A549 (cell line): ENCODE results near the gene C2CD3. TPM values are rescaled to one million over a fixed set of nuclear protein-coding genes. Genes with fewer than 3 reads are reported as not detected.
A peak's percentile ranks its signal among the peaks of the same experiment; 100 is the strongest.

Experiments used
- ATAC-seq, 2 experiments: fragments of 200-7000 bp in 1 of 2; fragments of >200 bp in 1 of 2; cut with Nextera tagmentation in 1 of 2; cut with Tn5 transposase in 1 of 2; 3 replicates each; pipeline versions ENCODE4 v1.8.0 to v1.9.1; 2018 to 2020; ENCODE audit warnings: mild to moderate bottlenecking in 1 of 2, moderate library complexity in 1 of 2
- CTCF ChIA-PET: fragments of 300-600 bp; sonication (Branson Sonifier 250); formaldehyde crosslinking; extraction: SDS; loops from one replicate; lab custom pipeline; 2021; ENCODE audit warnings: antibody characterized with exemption, inconsistent platforms; lab: Yijun Ruan, JAX
- POLR2A ChIA-PET: fragments of 350-600 bp; formaldehyde crosslinking; extraction: SDS; loops from one replicate; lab custom pipeline; 2021; ENCODE audit warnings: antibody characterized with exemption, inconsistent platforms; lab: Yijun Ruan, JAX
- DNase-seq, 2 experiments: peaks; one replicate each; pipeline versions ENCODE4 v3.0.0 to v3.0.0-alpha.2; 2011 to 2016; ENCODE audit warnings: low read depth in 1 of 2, low spot score in 1 of 2
- FAIRE-seq: peaks from 2 replicates; lab custom pipeline; 2011; peaks lifted over from hg19 to GRCh38; lab: Jason Lieb, UNC
- H3K27ac ChIP-seq, 2 experiments: fragments of >200 bp; sonication (Bioruptor Twin); formaldehyde crosslinking; 3 replicates each; pipeline ENCODE4 v1.5.1; 2016 to 2017
- H3K4me1 ChIP-seq: fragments of >200 bp; sonication (Bioruptor Twin); formaldehyde crosslinking; 3 replicates; pipeline ENCODE4 v1.6.1; 2016
- H3K4me2 ChIP-seq: fragments of >200 bp; sonication (Bioruptor Twin); formaldehyde crosslinking; 3 replicates; pipeline ENCODE4 v1.6.1; 2016
- H3K4me3 ChIP-seq: fragments of >200 bp; sonication (Bioruptor Twin); formaldehyde crosslinking; 3 replicates; pipeline ENCODE4 v1.5.1; 2016
- H3K9me3 ChIP-seq: fragments of >200 bp; sonication (Bioruptor Twin); formaldehyde crosslinking; 3 replicates; pipeline ENCODE4 v1.6.1; 2016
- CHD2 ChIP-seq: fragments of 150-350 bp; IDR thresholded peaks from 2 replicates; pipeline ENCODE4 v1.6.1; 2014; ENCODE audit warnings: low read length; ENCODE audit not compliant: partially characterized antibody
- CHD4 ChIP-seq: fragments of 200-600 bp; sonication (generic); IDR thresholded peaks from 2 replicates; pipeline ENCODE4 v1.6.1; 2016; ENCODE audit warnings: antibody characterized with exemption, mild to moderate bottlenecking, borderline replicate concordance
- GATA3 ChIP-seq: IDR thresholded peaks from 2 replicates; pipeline ENCODE4 v1.6.1; 2012; ENCODE audit warnings: borderline replicate concordance
- HOXB13 ChIP-seq: fragments of 250-450 bp; sonication (Bioruptor Pico); IDR thresholded peaks from 2 replicates; pipeline ENCODE4 v1.5.0; 2020; ENCODE audit warnings: low read depth, mild to moderate bottlenecking, moderate library complexity
- NFE2L2 ChIP-seq: fragments of 150-350 bp; conservative IDR thresholded peaks from 2 replicates; pipeline ENCODE4 v1.6.1; 2014; ENCODE audit warnings: low read length
- POLR2A ChIP-seq: IDR thresholded peaks from 2 replicates; pipeline ENCODE4 v1.6.1; 2012; ENCODE audit warnings: mild to moderate bottlenecking, low read length
- RAD21 ChIP-seq, 2 experiments: fragments of >200 bp in 1 of 2; sonication (Bioruptor Twin) in 1 of 2; formaldehyde crosslinking in 1 of 2; IDR thresholded peaks in 1 of 2; conservative IDR thresholded peaks in 1 of 2; 2 replicates in 1 of 2; 3 replicates in 1 of 2; pipeline ENCODE4 v1.6.1; 2012 to 2018; ENCODE audit warnings: inconsistent platforms in 1 of 2
- RARB ChIP-seq: fragments of 250-450 bp; sonication (Bioruptor Pico); IDR thresholded peaks from 2 replicates; pipeline ENCODE4 v1.8.0; 2021; ENCODE audit warnings: mild to moderate bottlenecking, moderate library complexity
- ZC3H11A ChIP-seq: fragments of 450-650 bp; IDR thresholded peaks from 2 replicates; pipeline ENCODE4 v1.6.1; 2014; ENCODE audit warnings: antibody characterized with exemption, mild to moderate bottlenecking
- ZFP36 ChIP-seq: fragments of 450-650 bp; IDR thresholded peaks from 2 replicates; pipeline ENCODE4 v1.6.1; 2014; ENCODE audit warnings: borderline replicate concordance; ENCODE audit not compliant: partially characterized antibody
- WGBS: methylation state at CpG from one replicate; pipeline ENCODE4 v1.1.6; 2017; ENCODE audit errors: missing lambda C conversion rate; 5-methylcytosine and 5-hydroxymethylcytosine counted together
- polyA plus RNA-seq, 4 experiments: library from polyadenylated mRNA; depleted of rRNA in 3 of 4; stranded (reverse); fragments of >200 nt; fragmentation: RNase III in 1 of 4; extraction: RNeasy Plus Mini Kit Qiagen cat#74134 plus additional on column Dnase treatment in 1 of 4; gene quantifications; 2 replicates in 3 of 4; 3 replicates in 1 of 4; pipeline ENCODE4 v1.2.3, GENCODE V29; 2011 to 2017
- TF ChIP-seq, protein P1 (sequence below): IDR thresholded peaks from 2 replicates; pipeline ENCODE4 v1.6.1; 2012
- TF ChIP-seq, protein P2 (sequence below): fragments of 250-450 bp; sonication (Bioruptor Pico); IDR thresholded peaks from 2 replicates; pipeline ENCODE4 v1.5.0; 2020; ENCODE audit warnings: low read depth, mild to moderate bottlenecking, moderate library complexity
- TF ChIP-seq, protein P3 (sequence below): fragments of 200-600 bp; sonication (generic); IDR thresholded peaks from 2 replicates; pipeline ENCODE4 v1.6.1; 2016; ENCODE audit warnings: antibody characterized with exemption, mild to moderate bottlenecking, moderate library complexity
- TF ChIP-seq, protein P4 (sequence below): fragments of 150-350 bp; IDR thresholded peaks from 2 replicates; pipeline ENCODE4 v1.6.1; 2014; ENCODE audit warnings: low read depth, mild to moderate bottlenecking, low read length

Gene C2CD3
- polyA plus RNA-seq, 2 of the 4 experiments (the other 2 are of a cell fraction): 15.2 to 19.8 TPM

- no peak for TF ChIP-seq GATA3
- TF ChIP-seq, protein P1, sequence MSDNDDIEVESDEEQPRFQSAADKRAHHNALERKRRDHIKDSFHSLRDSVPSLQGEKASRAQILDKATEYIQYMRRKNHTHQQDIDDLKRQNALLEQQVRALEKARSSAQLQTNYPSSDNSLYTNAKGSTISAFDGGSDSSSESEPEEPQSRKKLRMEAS: no peak
- TF ChIP-seq CHD4: no peak
- no peak for TF ChIP-seq RARB (CRISPR knock-in tag)
- TF ChIP-seq ZFP36: no peak
These were observed 11.2 kb downstream of the C2CD3 start (continued) for GRCh38 chr11:74159642-74160041.

DNA sequence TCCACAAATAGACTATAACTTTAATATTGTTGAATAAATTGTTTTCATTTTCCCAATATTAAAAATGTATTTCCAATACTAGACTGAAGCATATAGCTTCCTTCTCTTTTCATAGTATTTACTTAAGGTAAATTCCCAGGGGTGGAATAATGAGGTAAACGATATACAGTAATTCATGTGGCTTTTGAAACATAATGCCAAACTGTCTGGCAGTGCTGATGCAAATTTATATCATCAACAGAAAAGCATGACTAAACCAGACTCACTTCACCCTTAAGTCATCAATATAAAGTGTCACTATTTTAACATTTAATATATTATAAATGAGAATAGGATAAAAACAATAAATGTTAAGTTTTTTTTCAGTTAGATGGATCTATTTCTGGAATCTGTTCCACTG is 13.6 kb downstream of the C2CD3 start:
- TF ChIP-seq, protein P2, sequence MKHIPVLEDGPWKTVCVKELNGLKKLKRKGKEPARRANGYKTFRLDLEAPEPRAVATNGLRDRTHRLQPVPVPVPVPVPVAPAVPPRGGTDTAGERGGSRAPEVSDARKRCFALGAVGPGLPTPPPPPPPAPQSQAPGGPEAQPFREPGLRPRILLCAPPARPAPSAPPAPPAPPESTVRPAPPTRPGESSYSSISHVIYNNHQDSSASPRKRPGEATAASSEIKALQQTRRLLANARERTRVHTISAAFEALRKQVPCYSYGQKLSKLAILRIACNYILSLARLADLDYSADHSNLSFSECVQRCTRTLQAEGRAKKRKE: no peak
- TF ChIP-seq RAD21 (conservative IDR thresholded peaks at IDR 0.05 in 1 of 2, IDR thresholded peaks at IDR 0.05 in 1 of 2) (no peak), HOXB13 (CRISPR knock-in tag) (no peak), ZFP36 (no peak)
- TF ChIP-seq, protein P3, sequence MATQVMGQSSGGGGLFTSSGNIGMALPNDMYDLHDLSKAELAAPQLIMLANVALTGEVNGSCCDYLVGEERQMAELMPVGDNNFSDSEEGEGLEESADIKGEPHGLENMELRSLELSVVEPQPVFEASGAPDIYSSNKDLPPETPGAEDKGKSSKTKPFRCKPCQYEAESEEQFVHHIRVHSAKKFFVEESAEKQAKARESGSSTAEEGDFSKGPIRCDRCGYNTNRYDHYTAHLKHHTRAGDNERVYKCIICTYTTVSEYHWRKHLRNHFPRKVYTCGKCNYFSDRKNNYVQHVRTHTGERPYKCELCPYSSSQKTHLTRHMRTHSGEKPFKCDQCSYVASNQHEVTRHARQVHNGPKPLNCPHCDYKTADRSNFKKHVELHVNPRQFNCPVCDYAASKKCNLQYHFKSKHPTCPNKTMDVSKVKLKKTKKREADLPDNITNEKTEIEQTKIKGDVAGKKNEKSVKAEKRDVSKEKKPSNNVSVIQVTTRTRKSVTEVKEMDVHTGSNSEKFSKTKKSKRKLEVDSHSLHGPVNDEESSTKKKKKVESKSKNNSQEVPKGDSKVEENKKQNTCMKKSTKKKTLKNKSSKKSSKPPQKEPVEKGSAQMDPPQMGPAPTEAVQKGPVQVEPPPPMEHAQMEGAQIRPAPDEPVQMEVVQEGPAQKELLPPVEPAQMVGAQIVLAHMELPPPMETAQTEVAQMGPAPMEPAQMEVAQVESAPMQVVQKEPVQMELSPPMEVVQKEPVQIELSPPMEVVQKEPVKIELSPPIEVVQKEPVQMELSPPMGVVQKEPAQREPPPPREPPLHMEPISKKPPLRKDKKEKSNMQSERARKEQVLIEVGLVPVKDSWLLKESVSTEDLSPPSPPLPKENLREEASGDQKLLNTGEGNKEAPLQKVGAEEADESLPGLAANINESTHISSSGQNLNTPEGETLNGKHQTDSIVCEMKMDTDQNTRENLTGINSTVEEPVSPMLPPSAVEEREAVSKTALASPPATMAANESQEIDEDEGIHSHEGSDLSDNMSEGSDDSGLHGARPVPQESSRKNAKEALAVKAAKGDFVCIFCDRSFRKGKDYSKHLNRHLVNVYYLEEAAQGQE: no peak
- peaks cover 30% of the 10 kb centered on the region for H3K4me1 ChIP-seq
- peaks cover 11% of the 10 kb centered on the region; the same call in 1 of the 3 replicates for H3K9me3 ChIP-seq
- ChIA-PET CTCF (no interaction called here), POLR2A (no interaction called here)
- H3K27ac ChIP-seq: no peak overlapping the region
- no peak for DNase-seq
- no peak for ATAC-seq
- peak overlapping the region; percentile 13; the same call in 1 of the 3 replicates for H3K4me2 ChIP-seq
- H3K4me3 ChIP-seq: no peak overlapping the region
- 64% methylated on average over 1 of the region's 1 CpG for WGBS
- no peak for FAIRE-seq

DNA sequence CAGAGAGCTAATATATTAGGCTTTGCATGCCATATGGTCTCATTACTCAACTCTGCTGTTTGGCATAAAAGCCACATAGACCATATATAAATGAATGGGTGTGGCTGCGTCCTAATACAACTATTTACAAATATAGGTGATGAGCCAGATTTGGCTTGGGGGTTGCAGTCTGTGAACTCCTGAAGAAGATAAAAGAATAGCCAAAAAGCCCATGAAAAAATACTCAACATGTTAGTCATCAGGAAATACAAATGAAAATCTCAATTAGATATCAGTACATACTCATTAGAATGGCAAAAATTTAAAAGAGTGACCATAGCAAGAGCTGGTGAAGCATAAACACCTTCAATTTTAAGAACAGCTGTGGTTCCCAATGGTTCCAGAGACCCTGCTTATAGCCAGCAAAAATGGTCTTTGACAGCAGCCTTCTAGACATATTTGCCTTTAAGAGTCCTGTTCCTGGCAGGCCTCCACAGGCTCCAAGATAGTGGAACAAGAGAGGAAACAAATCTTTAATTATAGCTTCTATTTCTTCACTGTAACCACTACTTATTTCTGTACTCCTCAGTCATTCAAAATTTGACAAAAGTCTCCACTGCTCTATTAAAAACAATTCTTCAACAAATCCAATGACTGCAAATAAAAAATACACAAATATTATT is 16.1 kb downstream of the C2CD3 start:
- ChIA-PET CTCF (interaction anchor here (0.6 to 1.1 kb wide), 2 partner anchors 16 to 415 kb away, joined by 3 read pairs; partner anchors contain the start of gene C2CD3), POLR2A (interaction anchor here (0.5 to 1.0 kb wide), 3 partner anchors 16 to 80 kb away, joined by 3 to 7 read pairs (median 4); partner anchors contain the start of genes C2CD3 and PPME1)
- ATAC-seq (peak in 1 of 2 experiments; percentile 53; a peak in 2 of 6 replicates), FAIRE-seq (no peak), DNase-seq (peak in 1 of 2 experiments; percentile 42)
- H3K4me2 ChIP-seq: peak overlapping the region; percentile 31
- peak overlapping the region; percentile 28 to 70; a peak in 5 of 6 replicates for H3K27ac ChIP-seq
- H3K4me3 ChIP-seq: no peak overlapping the region
- WGBS: 32% methylated on average over 1 of the region's 1 CpG
- H3K9me3 ChIP-seq: peaks cover 11% of the 10 kb centered on the region; the same call in 1 of the 3 replicates
- peaks cover 32% of the 10 kb centered on the region for H3K4me1 ChIP-seq
- TF ChIP-seq GATA3 (peak; percentile 33; the same call in 1 of the 2 replicates), POLR2A (no peak), CHD2 (no peak), NFE2L2 (no peak), ZC3H11A (no peak)
- TF ChIP-seq, protein P4, sequence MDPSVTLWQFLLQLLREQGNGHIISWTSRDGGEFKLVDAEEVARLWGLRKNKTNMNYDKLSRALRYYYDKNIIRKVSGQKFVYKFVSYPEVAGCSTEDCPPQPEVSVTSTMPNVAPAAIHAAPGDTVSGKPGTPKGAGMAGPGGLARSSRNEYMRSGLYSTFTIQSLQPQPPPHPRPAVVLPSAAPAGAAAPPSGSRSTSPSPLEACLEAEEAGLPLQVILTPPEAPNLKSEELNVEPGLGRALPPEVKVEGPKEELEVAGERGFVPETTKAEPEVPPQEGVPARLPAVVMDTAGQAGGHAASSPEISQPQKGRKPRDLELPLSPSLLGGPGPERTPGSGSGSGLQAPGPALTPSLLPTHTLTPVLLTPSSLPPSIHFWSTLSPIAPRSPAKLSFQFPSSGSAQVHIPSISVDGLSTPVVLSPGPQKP: no peak
